Adrenal gland (tissue), 5 donors: Measurements from ENCODE around the gene RBPJ.

ENCODE experiments used
- CTCF ChIP-seq, 6 experiments: fragments of 450-650 bp in 4 of 6; fragments of 200-600 bp in 2 of 6; sonication (generic) in 1 of 6; IDR thresholded peaks; 1 replicate in 5 of 6; 2 replicates in 1 of 6; pipeline versions ENCODE4 v1.5.1 to v1.8.0; 2016 to 2021; ENCODE audit warnings: antibody characterized with exemption in 6 of 6, mild to moderate bottlenecking in 2 of 6, moderate library complexity in 1 of 6
- POLR2A ChIP-seq, 2 donors: fragments of 450-650 bp; IDR thresholded peaks; one replicate each; pipeline ENCODE4 v1.6.1; 2017; ENCODE audit warnings: antibody characterized with exemption in 2 of 2, mild to moderate bottlenecking in 2 of 2, moderate library complexity in 1 of 2
- donor health status: DM: no; HTN: no; CAD: no.

DNA sequence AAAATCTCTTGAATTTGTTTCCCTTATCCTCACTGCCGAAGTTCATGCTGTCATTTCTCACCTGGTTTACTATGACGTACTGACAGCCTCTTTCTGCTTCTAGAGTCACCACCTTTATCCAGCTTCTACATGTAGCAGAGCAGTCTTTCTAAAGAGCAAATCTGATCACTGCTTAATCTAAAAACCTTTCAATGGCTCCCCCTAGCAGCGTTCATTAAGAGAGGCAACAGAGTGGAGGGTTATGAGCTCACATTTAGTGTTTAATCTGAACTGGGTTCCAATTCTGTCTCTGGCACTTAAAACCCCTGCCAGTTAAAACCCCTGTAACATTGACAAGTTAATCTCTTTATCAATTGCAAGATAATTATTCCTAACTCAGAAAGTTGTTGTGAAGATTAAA is 4.4 kb downstream of the RBPJ start:
- no peak for TF ChIP-seq POLR2A (IDR thresholded peaks at IDR 0.05)
- peak in 3 of 6 experiments; percentile 10 to 22 (median 20) for TF ChIP-seq CTCF (IDR thresholded peaks at IDR 0.05)
